ENCODE results near the gene AP5B1. TPM values are rescaled to one million over a fixed set of nuclear protein-coding genes. Genes with fewer than 3 reads are reported as not detected.
A peak's percentile ranks its signal among the peaks of the same experiment; 100 is the strongest.

Gene AP5B1
- total and polyA plus RNA-seq, 9 of the 15 experiments (the other 6 are each of a cell fraction or from before 2014, with no cell fraction given), result 0.51 to 24.2 (median 5.1) TPM

- in situ Hi-C loops (cut with MboI), result no loop called here
- no TSS peak for BruUV-seq (replicated peaks)
- Histone ChIP-seq H4K20me1 (replicated peaks; ENCODE audit: control insufficient read depth, insufficient read depth, low read length) (peaks cover 13% of the 10 kb centered on the region; the same call in 1 of the 2 replicates), H3K9me1 (ENCODE audit: control insufficient read depth, insufficient read depth, low read length) (peaks cover 13% of the 10 kb centered on the region), H3K4me1 (replicated peaks in 1 of 2; ENCODE audit: control insufficient read depth in 2 of 2, insufficient read depth in 2 of 2, low read length in 2 of 2) (peaks cover 7 to 58% of the 10 kb centered on the region in 2 experiments; a peak in 4 of 5 replicates), H3K27ac (ENCODE audit: extremely low read depth, low read depth, low read length) (no peak overlapping the region), H3K4me2 (ENCODE audit: insufficient read depth, low read length) (no peak overlapping the region), H3K27me3 (ENCODE audit: control insufficient read depth in 2 of 2, insufficient read depth in 2 of 2, low read length in 2 of 2) (no peaks in the 10 kb centered on the region), H3K36me3 (ENCODE audit: control insufficient read depth, insufficient read depth, low read length) (peaks cover 25% of the 10 kb centered on the region; the same call in 2 of the 3 replicates), H3K79me2 (ENCODE audit: control insufficient read depth, insufficient read depth, low read length) (peaks cover 22% of the 10 kb centered on the region), H3K4me3 (no peak overlapping the region), H2AFZ (ENCODE audit: low read depth, low read length) (no peak overlapping the region), H3K9me3 (replicated peaks; ENCODE audit: control insufficient read depth, insufficient read depth, low read depth, low read length) (no peaks in the 10 kb centered on the region), H3K9ac (ENCODE audit: insufficient read depth in 1 of 2, low read depth in 2 of 2, low read length in 2 of 2) (peak overlapping the region in 1 of 2 experiments; percentile 87; a peak in 1 of 4 replicates)
- TF ChIP-seq RBM25 (IDR thresholded peaks at IDR 0.05; ENCODE audit: low read depth, low read length, severe bottlenecking), result peak; percentile 58
- no peak for TF ChIP-seq ZFP91 (CRISPR knock-in tag; IDR thresholded peaks at IDR 0.05)
- no peak for TF ChIP-seq ZBTB12 (CRISPR knock-in tag; IDR thresholded peaks at IDR 0.05)
- no peak for TF ChIP-seq ZBTB43 (CRISPR knock-in tag; IDR thresholded peaks at IDR 0.05)
- TF ChIP-seq POLR3G (IDR thresholded peaks at IDR 0.05; ENCODE audit: extremely low read depth, insufficient read length, insufficient replicate concordance), result no peak
- peak; percentile 72 for TF ChIP-seq BCOR (IDR thresholded peaks at IDR 0.05)
- TF ChIP-seq KDM1A (IDR thresholded peaks at IDR 0.05), result peak in 1 of 2 experiments; percentile 51; a peak in 1 of 4 replicates
- ATAC-seq (no peak), FAIRE-seq (no peak), DNase-seq (ENCODE audit: extremely low read depth in 1 of 4, low spot score in 3 of 4) (no peak)
- intact Hi-C loops (cut with micrococcal nuclease), result loop anchor here (5.0 to 10.0 kb wide), 3 partner anchors 35 to 203 kb away; partner anchors contain the start of gene FIBP
- ChIA-PET CTCF (ENCODE audit: low intra/inter-chr PET ratio) (no interaction called here), POLR2A (interaction anchor here (1.0 to 1.4 kb wide), 4 partner anchors 16 to 283 kb away, joined by 3 to 10 read pairs (median 4); no protein-coding TSS in a partner anchor)
- 62% methylated on average over 11 of the region's 13 CpGs for WGBS (ENCODE audit: insufficient coverage, low coverage, missing lambda C conversion rate)
Observed at GRCh38 chr11:65781962-65782815, 1.4 kb upstream of the AP5B1 start.
